Left colon (tissue), 2 donors: ENCODE measurements around the gene RNF144B. TPM values are rescaled to one million over a fixed set of nuclear protein-coding genes. Genes with fewer than 3 reads are reported as not detected.
"Not testable (repeated sequence)": the region's sequence is repeated elsewhere in the genome, so short reads cannot be mapped to it uniquely, and the experiment has no call there.

Experiments
- ATAC-seq: fragments of 200-7000 bp; cut with Tn5 transposase; one replicate; pipeline ENCODE4 v1.9.1; 2020; ENCODE audit warnings: mild to moderate bottlenecking, moderate library complexity
- DNase-seq, 2 donors: peaks; one replicate each; pipeline ENCODE4 v3.0.0-alpha.2; 2020
- intact Hi-C, 2 donors: fragments of 100-400 bp; cut with DNase I in 1 of 2; cut with micrococcal nuclease in 1 of 2; formaldehyde crosslinking; loops; one replicate each; pipeline versions ENCODE4 v1.11.2 to v1.14.0; 2022; cut with DNase I, micrococcal nuclease
- total RNA-seq, 2 donors: library from RNA; stranded (reverse); fragmentation: NEBNext Ultra II Directional; extraction: Animal tissue kit (Norgen Biotek cat#: 25700); gene quantifications; one replicate each; pipeline ENCODE4 v1.2.1, GENCODE V29; 2021
- donor health status: DM: no; HTN: no; CAD: no.
- donor health status: DM: yes; HTN: yes; CAD: no.

The RNF144B gene
- total RNA-seq, 2 donors from 2014 or later, result 4.5 to 4.9 TPM

DNA sequence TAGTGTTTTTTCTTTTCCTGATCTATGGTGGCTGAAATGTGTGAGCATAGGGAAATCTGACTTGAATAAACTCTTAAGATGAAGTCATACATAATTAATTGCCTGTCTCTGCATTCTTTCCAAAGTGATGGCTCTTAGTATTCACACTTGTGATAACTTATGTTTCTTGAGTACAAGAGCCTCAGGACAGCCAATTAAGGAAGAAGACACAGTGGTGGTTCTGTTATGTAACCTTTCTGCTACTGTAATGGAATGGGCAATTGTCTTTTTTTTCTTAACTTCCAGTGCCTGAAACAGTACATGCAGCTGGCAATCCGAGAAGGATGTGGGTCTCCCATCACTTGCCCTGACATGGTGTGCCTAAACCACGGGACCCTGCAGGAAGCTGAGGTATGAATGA lies 40.1 kb downstream of the RNF144B start:
- intact Hi-C loops, result no loop called here
- no peak for DNase-seq
- no peak for ATAC-seq

DNA sequence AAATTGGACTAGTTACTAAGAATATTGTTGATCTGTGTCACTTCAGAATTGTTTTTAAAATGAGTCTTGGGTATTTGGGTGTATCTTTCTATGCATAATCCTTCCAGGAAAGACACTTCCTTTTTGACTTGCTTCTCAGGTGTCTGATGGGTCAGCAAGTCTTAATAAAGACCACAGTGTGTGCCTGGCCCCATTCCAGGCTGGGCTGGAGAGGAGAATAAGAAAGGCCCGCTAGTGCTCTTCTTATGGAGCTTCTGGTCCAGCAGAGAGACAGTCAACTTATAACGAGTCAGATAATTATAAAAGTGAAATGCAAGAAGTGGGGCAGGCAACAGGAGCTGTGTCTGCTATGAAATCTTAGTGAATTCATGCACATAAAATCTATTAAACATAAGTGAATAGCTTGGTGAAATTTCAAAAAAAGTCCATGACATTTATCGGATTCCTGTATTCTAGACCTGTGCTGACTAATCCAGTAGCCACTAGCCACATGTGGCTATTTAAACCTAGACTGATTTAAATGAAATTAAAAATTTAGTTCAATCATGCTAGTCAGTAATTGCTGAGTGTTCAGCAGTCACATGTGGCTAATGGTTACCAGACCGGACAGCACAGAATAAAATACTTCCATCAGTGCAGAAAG lies 42.6 kb downstream of the RNF144B start:
- no peak for DNase-seq
- intact Hi-C loops, result no loop called here
- no peak for ATAC-seq

DNA sequence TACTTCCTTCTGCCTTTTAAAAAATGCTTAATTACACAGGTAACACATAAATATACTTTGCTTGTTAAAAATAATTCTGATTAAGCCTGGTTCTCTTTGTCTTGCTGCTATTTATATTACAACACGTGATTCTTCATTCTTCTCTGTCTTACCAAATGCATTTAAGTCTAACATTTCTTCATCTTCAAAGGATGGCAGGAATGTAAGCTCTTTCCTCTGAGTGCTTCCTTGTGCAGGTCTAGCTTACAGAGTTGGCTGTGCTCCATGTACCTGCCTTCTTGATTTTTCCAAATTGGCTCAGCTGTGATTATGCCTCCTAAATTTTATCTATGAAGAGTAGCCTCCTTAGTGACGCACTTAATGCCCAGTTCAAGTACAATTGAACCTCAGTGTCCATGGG lies 44.4 kb downstream of the RNF144B start:
- no peak for DNase-seq
- intact Hi-C loops, result no loop called here
- ATAC-seq, result no peak

- intact Hi-C loops, result no loop called here
- no peak for DNase-seq
- ATAC-seq, result no peak
Observed at GRCh38 chr6:18432180-18432579, 45.0 kb downstream of the RNF144B start.

DNA sequence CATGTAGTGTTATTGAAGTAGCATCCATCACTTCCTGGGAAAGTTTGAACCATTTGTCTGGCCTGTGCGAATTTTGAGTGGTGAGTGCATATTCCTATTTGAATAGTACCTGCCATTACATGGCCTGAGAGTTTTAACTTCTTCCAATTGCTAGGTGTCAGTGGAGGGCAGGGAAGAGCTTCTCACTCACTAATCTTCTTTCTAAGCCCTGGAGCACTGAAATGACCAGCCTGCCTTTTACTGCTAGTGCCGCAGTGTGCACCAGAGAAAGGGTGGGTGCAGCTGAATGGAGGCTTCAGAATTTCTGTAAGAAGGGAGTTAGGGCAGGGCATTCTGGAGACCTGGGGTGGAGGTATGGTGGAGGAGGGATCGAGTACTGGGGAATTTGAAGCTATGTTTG lies 45.5 kb downstream of the RNF144B start:
- DNase-seq (no peak), ATAC-seq (no peak)
- intact Hi-C loops, result no loop called here

DNA sequence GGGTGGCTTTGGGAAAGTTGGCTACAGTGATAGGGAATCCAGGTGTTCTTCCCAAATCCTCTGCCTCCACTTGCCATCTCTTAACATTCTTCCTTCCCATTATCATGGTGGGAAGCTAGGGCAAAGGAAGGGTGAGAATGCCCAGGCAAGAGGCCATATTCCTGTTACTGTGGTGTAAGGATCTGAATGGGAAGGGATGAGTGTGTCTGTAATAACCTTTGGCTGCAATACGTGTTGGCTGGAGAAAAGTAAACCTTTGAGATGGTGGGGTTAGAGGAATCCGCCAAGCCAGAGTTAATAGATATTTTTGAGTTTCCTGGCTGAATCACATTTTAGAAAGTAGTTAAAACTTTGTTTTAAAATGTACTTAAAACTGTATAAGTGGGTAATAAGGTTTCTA lies 45.9 kb downstream of the RNF144B start:
- intact Hi-C loops, result no loop called here
- ATAC-seq (no peak), DNase-seq (no peak)

DNA sequence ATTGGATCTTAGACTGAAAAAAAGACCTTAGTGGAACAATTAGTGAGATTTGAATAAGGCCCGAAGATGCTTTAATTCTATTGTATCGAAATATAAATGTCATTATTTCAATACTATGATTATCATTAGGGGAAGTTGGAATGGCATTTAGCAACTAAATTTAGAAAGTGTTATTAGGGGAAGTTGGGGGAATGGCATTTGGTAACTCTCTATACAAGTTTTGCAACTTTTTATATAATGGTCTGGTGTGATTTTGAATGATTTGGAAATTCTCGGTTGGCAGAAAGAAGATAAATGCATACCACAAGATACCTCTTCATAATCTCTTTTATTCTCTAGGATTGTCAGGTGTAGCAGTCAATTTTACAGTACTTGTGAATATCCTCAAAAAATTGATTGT lies 49.2 kb downstream of the RNF144B start:
- intact Hi-C loops, result no loop called here
- ATAC-seq (no peak), DNase-seq (no peak)

GRCh38 chr6:18439581-18439980 lies 52.4 kb downstream of the RNF144B start:
- intact Hi-C loops, result no loop called here
- DNase-seq (no peak), ATAC-seq (no peak)

DNA sequence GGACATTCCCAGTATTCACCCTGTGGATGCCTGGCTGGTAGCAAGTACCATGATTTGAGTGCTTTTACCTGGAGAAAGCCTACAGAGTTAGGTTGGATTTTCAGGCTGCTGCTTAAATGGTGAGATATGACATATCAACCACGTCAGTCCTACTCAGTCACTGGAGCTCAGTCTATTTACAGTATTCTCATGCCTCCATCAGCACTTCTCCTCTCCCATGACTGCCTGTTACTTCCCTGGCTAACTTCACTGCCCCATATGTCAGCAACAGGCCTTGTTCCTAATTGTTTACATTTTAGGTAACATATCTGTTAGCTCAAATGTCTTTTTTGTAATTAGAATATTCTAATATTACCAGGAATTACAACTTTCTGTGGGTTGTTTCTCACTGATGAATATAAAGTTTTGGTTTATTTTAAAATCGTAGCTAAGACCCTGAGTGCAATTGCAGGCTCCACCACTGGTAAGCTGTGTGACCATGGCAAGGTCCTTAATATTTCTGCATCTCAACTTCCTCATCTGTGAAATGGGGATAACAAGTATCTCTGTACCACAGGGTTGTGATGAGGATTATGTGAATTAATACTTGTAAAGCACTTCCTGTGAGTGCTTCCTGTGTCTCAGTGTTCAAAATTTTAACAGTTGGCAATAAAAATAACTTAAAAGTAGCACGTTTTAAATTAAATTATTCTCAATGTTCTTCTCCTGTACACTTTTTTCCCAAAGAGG lies 54.3 kb downstream of the RNF144B start:
- no peak for ATAC-seq
- no peak for DNase-seq
- intact Hi-C loops, result loop anchor here in 1 of 2 donors (10.0 kb wide), 1 partner anchor 53 kb away; no protein-coding TSS in a partner anchor

GRCh38 chr6:18444111-18444510 lies 57.0 kb downstream of the RNF144B start:
- ATAC-seq, result no peak
- no peak for DNase-seq
- intact Hi-C loops, result loop anchor here in 1 of 2 donors (10.0 kb wide), 1 partner anchor 51 kb away; no protein-coding TSS in a partner anchor

- ATAC-seq (no peak), DNase-seq (no peak)
- intact Hi-C loops, result loop anchor here in 1 of 2 donors (10.0 kb wide), 1 partner anchor 50 kb away; no protein-coding TSS in a partner anchor
Observed at GRCh38 chr6:18445228-18445627, 58.1 kb downstream of the RNF144B start.

- no peak for DNase-seq
- ATAC-seq, result no peak
- intact Hi-C loops, result loop anchor here in 1 of 2 donors (10.0 kb wide), 1 partner anchor 48 kb away; no protein-coding TSS in a partner anchor
Observed at GRCh38 chr6:18446771-18447170, 59.6 kb downstream of the RNF144B start.

DNA sequence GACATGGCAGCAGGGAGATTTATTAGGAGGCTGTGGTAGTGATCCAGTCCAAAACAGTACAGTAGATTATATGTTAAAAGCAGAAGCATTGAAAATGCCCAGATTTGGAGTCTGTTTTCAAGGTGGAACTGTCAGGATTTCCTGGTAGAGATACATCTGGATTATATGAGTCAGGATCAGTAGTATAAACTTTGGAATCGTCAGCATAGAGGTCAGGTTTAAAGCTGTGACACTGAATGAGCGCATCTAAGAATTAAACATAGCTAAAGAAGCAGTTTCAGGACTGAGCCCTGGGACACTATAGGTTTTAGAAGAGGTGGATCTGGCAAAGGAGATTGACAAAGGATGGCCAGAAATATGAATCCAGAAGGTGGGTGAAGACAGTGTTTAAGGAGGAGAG lies 60.4 kb downstream of the RNF144B start:
- intact Hi-C loops, result loop anchor here in 1 of 2 donors (10.0 kb wide), 1 partner anchor 47 kb away; no protein-coding TSS in a partner anchor
- ATAC-seq (no peak), DNase-seq (no peak)

GRCh38 chr6:18451756-18452155 lies 64.6 kb downstream of the RNF144B start:
- DNase-seq (no peak), ATAC-seq (no peak)
- intact Hi-C loops, result no loop called here

GRCh38 chr6:18454446-18454845 lies 67.3 kb downstream of the RNF144B start:
- DNase-seq (no peak), ATAC-seq (no peak)
- intact Hi-C loops, result no loop called here

- DNase-seq, result no peak
- intact Hi-C loops, result no loop called here
- no peak for ATAC-seq
Observed at GRCh38 chr6:18457065-18457737, 70.1 kb downstream of the RNF144B start.

- DNase-seq, ATAC-seq, intact Hi-C loops: not testable (repeated sequence)
Observed at GRCh38 chr6:18458086-18458485, 70.9 kb downstream of the RNF144B start.

- no peak for ATAC-seq
Observed at GRCh38 chr6:18463429-18463828, 76.3 kb downstream of the RNF144B start.

GRCh38 chr6:18464176-18464575 lies 77.0 kb downstream of the RNF144B start:
- no peak for DNase-seq
- intact Hi-C loops, result no loop called here
- ATAC-seq, result no peak

More at GRCh38 chr6:18463429-18463828, 76.3 kb downstream of the RNF144B start:
- DNase-seq, result no peak
- intact Hi-C loops, result no loop called here
